Activated CD8-positive, alpha-beta memory T cell treated with anti-CD3 and anti-CD28 coated beads, Interleukin-2, amount 50 U/mL, for 48 hours (primary cell): Measurements from ENCODE around the gene TMEM108.

Source experiments
- DNase-seq: peaks from one replicate; pipeline ENCODE4 v3.0.0-alpha.2; 2020

The TMEM108 gene

DNA sequence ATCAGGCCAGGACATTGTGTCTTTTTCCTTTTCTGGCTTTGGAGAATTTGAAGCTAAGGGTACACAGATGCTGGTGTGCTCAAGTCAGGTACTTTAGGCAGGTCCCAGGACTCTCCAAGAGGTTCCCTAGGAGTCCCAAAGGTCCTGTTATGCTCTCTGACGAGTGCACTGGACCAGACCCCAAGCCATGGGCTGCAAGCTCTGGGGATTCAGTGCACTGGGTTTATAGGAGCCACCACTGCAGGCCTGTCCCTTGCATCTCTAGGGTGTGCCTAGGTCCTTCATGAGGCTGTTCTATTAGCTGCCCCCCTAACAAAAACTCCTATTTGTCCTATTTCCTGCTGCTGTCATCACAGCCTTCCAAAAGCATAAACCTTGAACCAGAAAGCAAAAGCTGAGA is 329.8 kb downstream of the TMEM108 start:
- no peak for DNase-seq

DNA sequence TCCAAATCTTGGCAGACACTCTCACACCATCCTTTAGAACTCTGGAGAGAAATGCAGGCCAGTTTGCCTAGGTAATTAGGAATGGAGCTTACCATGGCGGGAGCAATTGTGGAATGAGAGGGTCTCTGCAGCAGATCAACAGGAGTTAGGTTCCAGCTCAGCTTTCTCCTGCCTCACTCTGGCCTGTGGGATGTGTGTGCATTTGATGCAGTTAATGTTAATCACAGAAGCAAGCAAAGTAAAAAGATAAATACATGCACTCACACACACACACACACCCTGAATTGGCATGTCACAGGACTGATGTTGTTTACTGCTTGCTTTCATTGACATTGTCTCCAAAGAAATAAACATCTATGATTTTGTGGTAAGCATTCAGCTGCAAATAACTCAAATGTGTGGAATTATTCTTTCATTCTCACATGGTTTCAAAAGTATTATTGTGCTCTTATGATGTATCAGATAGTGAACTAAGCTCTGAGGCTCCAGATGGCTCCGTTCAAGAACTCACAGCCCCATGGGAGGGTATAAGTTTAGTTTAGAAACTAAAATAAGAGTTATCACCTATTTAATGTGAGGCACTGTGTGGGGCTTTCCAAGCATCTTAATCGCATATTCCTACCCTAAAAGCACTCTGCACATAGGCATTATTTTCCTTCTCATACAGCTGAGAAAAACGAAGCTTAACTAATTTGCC is 330.3 kb downstream of the TMEM108 start:
- DNase-seq, result no peak

DNA sequence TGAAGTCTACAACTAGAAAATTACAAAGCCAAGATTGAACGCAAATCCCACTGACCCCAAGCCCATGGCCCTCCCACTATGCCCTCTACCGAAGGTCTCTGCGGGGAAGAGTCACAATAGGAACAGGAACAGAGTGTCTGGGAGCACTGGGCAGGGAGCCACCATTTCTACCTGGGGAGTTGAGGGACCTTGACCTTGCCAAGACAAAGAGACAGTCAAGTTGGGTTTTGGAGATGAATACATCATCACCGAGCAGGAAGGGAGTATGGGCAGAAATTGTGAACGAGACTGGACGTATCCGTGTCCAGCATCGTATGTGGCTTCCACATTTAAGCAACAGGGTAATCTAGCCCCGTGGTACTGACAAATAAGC is 330.9 kb downstream of the TMEM108 start:
- no peak for DNase-seq

DNA sequence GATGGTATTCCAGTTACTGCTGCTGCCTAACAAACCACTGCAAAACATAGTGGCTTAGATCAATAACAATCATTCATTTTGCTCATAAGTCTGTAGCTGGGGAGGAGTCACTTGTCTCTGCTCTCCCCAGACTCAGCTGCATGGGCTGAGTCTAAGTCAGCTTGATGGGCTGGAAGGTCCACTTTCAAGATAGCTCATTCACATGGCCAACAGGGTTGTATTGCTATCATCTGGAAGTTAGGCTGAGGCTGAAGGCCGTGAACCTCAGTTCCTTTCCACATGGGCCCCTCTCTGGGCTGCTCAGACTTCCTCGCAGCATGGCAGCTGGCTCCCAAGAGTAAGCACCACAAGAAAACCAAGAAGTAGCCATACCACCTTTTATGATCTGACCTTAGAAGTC is 333.0 kb downstream of the TMEM108 start:
- no peak for DNase-seq

DNA sequence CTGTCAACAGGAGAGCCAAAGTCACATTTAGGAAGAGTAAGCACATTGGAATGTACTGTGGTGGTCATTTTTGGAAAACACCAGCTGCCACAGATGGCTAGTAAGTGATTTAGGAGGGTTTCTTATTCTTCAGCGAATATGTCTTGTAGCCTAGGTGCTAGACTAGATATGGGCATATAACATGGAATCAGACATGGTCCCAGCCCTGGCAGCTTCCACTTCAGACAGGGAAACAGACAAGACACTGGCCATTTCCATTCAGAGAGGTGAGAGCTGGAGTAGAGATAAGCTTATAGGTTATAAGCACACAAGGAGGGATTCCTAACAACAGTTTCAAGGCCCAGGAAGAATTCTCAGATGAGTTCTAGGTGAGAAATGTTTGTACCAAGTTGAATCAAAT is 333.5 kb downstream of the TMEM108 start:
- no peak for DNase-seq

DNA sequence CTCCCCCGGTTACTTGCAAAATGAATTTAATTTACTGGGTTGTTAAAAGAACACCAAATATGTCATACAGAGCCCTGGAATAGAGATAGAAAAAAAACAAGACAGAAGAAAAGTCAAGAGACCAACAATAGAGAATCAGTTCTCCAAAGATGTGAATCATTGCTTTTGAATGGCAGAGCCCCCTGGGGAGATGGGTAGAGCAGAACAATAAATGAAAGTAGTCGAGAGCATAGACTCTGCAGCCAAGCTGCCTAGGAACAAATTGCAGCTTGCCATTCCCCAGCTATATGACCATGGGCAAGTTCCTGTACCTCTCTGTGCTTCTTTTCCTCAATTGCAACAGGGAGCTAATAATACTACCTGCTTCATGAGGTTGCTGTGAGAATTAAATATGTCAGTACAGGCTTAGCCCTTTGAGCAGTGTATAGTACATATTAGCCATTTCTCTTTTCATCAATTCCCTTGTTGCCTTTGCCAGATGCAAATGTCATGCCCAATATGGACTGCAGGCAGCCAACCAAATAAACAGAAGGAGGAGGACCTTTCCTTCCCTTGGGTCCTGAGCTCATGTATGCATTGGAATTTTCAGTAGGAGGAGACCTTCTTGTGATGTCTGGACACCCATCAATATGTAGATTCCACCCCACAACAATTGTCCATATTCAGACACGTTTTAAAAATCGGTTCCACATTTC is 336.7 kb downstream of the TMEM108 start:
- DNase-seq, result no peak

DNA sequence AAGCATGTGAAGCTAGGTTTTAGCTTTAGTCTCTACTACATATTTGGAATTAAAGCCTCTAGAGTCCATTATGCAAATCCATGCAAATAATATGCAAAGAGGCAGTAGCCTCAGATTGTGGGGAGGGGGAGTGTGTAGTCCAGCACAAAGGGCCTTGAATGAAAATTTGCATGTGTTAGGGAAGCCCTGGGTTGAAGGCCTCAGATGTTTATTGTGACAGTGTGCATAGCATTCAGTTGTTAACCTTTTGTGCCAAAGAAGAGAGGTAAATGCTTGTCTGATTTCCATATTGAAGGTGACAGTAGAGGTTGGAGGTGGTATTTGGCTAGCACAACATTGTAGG is 337.2 kb downstream of the TMEM108 start:
- DNase-seq, result no peak

DNA sequence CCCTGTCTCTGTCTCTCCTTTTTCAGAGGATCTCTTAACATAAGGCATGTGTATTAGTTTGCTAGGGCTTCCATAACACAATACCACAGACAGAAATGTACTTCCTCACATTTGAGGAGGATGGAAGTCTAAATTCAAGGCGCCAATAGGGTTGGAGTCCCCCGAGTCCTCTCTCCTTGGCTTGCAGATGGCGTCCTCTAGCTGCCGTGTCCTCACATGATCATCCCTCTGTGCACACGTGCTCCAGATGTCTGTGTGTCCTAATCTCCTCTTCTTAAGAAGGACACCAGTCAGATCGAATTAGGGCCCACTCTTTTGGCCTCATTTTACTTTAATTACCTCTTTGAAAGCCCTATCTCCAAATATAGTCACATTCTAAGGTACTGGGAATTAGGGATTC is 338.6 kb downstream of the TMEM108 start:
- no peak for DNase-seq

DNA sequence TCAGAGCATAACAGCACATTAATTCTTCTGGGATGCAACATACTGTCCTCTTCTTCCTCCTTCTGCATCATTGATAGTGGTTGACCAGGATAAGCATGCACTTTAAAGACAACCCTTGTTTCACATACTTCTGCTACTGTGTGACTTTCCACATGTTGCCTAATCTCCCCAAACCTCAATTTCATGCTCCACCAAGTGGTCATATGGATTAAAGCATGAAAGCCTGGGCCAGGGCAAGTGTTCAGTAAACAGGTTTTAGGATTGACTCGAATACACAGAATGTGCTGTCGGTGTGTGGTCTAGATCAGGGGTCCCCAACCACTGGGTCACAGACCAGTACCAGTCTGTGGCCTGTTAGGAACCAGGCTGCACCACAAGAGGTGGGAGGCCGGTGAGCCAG is 339.2 kb downstream of the TMEM108 start:
- DNase-seq, result no peak

DNA sequence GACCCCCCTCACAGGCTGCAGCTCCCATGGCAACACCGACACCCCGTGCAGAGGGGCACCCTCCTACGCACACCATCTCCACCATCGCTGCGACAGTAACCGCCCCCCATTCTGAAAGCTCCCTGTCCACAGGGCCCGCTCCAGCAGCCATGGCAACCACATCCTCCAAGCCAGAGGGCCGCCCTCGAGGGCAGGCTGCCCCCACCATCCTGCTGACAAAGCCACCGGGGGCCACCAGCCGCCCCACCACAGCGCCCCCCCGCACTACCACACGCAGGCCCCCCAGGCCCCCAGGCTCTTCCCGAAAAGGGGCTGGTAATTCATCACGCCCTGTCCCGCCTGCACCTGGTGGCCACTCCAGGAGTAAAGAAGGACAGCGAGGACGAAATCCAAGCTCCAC is 341.7 kb downstream of the TMEM108 start:
- DNase-seq, result no peak

DNA sequence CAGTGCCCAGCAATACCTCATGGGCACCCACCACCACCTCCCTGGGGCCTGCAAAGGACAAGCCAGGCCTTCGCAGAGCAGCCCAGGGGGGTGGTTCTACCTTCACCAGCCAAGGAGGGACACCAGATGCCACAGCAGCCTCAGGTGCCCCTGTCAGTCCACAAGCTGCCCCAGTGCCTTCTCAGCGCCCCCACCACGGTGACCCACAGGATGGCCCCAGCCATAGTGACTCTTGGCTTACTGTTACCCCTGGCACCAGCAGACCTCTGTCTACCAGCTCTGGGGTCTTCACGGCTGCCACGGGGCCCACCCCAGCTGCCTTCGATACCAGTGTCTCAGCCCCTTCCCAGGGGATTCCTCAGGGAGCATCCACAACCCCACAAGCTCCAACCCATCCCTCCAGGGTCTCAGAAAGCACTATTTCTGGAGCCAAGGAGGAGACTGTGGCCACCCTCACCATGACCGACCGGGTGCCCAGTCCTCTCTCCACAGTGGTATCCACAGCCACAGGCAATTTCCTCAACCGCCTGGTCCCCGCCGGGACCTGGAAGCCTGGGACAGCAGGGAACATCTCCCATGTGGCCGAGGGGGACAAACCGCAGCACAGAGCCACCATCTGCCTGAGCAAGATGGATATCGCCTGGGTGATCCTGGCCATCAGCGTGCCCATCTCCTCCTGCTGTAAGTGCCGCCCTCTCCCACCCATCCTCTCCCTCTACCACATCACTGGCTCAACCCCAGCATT is 342.5 kb downstream of the TMEM108 start:
- no peak for DNase-seq

DNA sequence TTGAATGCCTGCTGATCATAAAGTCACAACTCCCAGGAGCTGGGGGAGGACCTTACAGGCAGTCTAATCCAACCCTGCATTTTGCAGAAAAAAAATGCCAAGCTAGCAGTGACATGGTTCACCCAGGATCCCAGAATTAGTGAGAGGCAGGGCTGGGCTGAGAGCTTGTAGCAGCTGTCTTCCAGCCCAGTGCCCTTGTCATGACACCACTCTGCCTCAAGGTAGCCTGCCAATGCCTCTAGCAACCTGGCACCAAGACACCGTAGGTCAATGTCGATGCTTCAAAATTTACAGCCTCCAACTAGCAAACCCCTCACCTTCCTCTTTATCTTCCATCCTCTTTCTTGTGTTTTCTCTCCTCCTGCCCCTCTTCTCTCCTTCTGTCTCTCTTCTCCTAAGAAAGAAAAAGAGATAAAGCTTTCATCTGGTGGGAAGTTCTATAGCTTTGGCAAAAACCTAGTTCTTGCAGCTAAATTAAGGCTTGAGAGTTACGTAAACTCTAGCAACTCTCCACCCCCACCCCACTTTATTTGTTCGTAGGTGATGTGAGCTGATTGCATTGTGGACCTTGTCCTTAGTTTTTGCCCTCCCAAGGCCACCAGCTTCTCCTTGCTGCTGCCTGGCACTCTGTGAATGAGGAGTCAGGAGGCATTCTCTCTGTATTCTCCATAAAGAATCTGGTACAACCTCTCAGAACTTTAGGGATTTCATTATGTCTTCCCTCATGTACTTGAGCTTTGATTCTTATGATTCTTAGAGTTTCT is 343.3 kb downstream of the TMEM108 start:
- DNase-seq, result no peak

DNA sequence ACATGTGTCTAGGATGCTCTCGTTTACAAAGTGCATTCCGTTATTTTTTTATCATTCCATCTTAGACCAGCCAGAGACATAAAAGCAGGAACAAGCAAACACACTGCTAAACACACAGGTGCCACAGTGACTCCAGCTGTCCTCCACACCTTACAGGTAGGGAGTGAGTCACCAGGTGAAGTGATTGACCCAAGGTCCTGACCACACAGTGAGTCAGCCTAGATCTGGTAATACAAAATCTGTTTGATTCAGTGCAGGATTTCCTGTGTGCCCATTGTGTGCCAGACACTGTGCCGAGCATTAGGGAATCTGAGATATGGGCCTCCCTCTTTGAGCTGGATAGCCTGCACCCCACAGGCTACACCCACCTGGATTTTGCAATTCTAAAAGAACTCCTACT is 345.0 kb downstream of the TMEM108 start:
- DNase-seq, result no peak

DNA sequence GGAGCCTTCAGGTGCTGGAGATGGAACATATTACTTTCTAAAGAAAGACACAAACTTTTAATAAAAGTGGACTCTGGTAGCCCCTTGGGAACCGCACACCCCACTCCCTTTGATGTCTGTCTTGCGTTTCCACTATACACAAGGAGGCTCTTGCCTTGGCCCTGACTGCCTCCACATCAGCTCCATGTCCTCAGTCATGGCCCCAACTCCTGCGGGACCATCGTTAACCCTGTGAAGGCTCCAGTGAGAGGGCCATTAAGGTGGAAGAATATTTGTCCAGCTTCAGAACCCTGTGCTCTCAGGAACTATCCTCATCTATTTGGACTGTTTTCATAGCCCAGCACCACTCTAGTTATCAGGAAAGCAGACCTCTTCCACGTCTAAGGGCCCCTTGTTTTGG is 345.6 kb downstream of the TMEM108 start:
- DNase-seq, result no peak

DNA sequence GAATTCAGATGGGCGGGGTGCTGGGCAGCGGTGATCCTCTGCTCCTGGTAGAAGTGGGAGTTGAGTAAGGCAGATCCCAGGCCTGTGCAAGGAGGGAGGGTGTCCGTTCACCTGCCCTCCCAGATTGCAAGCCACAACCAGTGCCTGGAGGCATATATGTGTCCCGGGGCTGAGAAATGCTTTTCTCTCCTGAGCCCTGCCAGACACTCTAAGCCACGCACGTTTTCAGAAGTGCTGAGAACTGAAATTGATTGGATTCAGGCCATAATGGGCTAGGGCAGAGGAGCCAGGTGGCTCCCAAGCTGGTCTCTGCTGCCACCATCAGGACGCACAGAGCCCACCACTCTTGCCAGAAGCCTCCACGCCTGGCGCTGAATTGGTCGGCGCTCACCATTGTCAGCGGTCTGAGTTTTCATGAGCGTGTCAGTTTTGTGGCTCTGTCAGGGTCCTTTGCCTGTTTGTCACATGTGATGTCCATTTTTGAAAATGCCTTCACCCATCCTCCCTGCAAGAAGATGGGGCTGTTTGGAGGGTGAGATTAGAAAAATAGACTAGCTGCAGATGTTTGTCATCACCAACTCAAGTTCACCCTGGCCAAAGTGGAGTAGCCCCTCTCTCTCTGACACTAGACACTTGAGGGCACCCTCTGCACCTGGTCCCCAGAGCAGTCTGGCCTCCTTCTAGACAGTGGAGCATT is 346.3 kb downstream of the TMEM108 start:
- DNase-seq, result peak; percentile 61

DNA sequence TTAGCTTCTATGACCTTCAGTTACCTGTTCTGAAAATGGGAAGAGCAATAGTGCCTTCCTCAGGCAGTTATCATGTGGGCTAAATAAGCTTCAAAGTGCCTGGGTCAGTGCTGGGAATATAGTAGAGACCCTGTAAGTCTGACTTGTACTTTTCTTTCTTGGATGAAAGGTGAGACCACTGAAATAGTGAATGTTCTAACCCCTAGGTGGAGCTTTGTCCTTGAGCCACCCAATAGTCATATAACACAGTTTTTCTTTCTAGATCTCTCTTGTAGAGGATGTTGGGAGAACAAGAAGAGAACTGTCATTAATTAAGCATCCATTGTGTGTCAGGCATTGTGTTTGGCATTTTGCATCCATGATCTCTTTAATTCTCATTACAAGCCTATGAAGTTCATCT is 348.7 kb downstream of the TMEM108 start:
- DNase-seq, result no peak

DNA sequence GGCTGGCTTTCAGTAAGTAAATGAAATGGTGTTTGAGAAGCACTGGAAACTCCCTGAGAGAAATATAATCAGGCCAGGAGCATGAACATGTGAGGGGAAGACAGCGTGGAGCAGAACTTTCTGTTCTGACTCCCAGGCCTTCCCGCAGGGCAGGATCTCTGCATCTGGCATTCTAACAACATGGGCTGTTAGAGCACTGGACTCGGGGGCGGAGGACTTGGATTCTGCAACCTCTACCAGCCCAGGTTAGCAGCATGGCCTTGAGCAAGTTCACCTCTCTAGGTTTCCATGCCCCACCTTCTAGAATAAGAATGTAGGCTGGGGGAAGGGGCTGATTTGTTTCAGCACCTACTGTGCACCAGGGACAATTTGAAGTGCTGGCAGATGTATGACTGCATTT is 349.1 kb downstream of the TMEM108 start:
- DNase-seq, result no peak

DNA sequence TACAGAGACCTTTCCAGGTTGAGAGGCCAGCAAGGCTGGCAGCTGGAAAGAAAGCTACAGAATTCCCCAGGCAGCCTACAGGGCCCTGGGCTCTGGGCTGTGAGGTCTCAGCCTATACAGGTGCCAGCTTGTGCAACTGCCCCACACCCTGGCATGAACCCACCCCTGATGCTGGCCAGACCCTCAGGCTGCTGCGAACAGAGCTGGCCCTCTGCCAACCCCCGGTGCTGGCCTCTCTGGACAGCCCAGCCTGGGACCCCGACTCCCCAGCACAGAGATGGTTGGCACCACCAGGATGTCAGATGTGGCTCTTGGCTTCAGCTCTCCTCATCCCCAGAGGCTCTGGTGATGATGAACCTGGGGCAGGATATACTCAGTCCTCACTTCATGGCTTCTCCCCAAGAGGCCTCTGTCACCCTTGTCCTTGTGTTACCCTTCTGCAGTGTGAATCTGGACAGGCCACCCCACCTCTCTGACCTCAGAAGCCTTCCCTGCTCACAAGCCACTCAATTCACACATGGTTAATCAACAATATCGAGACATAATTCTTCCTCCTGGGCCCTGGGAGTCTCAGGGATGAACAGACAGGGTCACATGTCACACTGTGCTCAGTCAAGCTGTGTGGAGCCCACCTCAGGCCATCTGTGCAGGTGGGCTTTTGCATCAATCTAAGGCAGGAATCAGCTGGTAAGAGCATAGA is 350.7 kb downstream of the TMEM108 start:
- DNase-seq, result no peak

DNA sequence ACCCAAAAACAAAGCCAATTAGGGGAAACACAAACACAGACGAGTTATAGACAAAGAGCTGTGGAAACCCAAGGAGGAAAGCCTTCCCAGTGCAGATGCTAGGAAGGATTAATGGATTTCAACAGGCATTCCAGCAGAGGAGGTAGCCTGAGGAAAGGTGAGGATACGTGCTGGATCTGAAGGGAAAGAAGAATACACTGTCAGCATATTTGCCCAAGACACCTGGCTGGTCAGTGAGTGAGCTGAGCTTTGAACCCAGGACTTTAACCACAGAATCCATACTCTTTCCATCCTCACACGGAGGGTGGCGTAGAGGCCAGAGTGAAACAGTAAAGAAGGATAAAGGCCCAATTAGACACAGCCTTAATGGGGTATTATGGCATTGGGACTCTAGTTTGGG is 352.5 kb downstream of the TMEM108 start:
- no peak for DNase-seq

DNA sequence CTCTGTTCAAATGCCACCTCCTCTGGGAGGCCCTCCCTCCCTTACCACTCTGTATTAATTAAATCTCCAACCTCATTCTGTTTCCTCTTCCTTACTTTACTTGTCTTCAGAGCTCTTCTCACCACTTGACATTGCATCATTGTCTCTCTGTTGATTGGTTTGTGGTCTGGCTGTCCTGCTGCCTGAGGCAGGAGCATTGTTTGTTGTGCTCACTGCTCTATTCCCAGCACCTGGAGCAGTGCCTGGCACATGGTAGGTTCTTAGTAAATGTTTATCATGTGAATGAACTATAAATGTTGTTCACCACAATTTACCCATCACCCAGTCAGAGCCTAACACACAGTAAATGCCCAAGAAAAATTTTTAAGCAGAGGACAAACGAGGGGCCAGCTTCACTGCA is 355.0 kb downstream of the TMEM108 start:
- DNase-seq, result no peak

DNA sequence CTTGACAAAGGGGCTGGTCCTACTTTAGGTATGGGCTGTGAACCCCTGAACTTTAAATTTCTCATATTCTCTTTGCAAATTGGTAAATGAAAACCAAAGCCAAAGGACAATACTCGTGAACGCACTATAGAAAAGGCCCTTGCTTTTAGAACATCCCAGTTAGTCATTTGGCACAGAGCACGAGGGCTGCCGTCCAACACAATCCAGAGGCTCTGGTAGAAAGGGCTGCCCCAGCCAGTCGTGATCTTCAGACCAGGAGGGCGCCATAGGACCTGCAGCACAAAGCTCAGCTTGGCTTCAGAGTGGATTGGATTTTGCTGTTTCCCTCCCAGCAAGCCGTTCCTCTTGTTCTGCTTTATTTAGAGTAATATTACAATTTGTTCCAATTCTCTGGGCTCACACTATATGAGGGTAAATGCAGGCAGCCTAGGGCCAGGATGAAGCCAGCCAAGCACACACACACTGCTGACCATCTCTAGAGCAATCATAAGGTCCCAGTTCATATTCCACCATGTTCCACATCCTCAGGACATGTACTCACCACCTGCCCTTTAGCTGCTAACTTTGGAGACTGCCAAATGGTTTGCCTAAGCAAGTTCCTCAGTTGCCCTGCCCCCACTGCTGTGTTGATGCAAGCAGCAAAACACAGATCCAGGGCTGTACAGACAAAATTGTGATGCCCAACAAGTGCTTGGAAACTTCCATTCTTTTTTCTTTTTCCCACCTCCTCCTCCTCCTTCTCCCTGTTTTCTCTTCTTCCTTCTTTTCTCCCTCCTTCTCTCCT is 355.7 kb downstream of the TMEM108 start:
- no peak for DNase-seq
